NCI-H2171 treated with DMSO at 0.1 percent for 48 hours (cell line): ENCODE data around the gene SESTD1.
A peak's percentile ranks its signal among the peaks of the same experiment; 100 is the strongest.
"Not testable (repeated sequence)": the region's sequence is repeated elsewhere in the genome, so short reads cannot be mapped to it uniquely, and the experiment has no call there.

Experiments
- DNase-seq: peaks from one replicate; lab custom pipeline; 2025; lab: John Stamatoyannopoulos, UW

SESTD1 gene

DNA sequence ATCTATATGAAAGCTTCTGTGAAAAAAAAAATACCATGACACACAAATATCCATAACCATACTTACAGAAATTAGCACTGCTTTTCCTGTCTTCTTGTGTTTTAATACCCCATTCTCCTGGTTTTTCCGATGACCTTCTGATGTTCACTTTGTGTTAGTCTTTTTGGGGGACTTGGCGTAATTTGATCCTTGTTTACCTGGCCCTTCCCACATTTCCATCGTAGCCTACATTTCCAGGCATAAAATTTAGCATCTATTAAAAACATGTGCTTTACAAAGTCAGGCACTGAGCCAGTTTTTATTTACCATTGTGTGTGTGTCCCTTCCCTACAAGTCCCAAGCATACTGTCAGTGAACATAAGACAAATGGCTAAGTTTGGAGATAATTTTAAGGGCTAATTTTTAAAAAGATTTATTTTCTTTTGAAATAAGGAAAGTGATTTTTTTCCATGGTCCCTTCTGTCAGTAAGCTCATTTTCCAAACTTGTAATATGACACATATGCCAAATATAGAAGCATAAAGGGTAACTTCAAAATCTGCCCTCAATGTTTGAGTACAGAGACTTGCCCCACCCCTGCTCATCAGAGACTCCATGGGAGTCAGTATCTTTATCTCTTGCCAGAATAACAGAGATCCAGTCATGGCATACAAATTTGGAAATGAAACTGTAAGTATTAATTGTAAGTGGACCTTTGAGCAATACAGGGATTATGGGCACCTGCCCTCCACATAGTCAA, 27.3 kb downstream of the SESTD1 start:
- peak; percentile 84 for DNase-seq

DNA sequence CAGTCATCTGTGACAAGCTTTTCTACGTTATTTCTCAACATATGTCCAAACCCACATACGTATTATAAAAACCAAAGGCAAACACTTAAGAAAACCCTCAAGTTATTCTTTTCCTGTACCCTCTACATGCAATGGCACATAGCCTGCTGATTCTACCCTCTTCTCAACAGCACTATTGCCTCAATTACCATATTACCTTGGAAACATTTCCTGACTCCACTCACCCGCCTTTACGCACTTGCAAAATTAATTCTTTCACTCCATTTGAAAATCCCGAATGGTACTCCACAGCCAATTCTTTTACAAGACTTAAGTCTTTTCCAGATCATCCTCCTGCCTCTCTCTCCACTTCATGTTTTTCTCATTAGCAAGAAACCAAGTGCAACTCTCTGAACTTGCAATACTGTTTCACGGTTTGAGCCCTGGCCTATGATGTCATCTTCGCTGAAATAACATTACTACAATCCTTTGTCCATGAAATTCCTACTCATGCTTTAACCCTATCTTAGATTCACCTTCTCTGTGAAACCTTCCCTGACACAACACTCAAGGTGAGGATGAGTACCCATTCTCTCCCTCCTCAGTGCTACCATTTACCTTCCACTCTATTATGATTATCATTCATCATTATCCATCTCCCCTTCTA, 29.0 kb downstream of the SESTD1 start:
- DNase-seq: no peak

DNA sequence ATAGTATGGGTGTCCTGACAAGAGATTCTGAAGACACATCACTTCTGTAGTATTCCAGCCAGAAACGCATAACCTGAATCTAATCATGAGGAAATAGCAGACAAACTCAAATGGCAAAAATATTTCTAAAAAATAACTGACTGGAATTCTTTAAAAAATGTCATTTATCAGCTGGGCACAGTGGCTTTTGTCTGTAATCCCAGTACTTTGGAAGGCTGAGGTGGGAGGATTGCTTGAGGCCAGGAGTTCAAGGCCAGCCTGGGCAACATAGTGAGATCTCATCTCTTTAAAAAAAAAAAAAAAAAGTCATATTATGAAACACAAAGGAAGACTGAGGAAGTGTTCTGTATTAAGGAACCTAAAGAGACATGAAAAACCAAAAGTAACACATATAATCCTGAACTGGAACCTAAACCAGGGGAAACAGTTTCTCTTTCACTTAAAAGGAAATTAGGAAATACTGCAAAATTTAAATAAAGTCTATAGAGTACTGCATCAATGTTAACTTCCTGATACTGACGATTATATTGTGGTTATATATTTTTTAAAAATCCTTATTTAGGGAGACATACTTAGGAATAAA, 29.9 kb downstream of the SESTD1 start:
- no peak for DNase-seq

DNA sequence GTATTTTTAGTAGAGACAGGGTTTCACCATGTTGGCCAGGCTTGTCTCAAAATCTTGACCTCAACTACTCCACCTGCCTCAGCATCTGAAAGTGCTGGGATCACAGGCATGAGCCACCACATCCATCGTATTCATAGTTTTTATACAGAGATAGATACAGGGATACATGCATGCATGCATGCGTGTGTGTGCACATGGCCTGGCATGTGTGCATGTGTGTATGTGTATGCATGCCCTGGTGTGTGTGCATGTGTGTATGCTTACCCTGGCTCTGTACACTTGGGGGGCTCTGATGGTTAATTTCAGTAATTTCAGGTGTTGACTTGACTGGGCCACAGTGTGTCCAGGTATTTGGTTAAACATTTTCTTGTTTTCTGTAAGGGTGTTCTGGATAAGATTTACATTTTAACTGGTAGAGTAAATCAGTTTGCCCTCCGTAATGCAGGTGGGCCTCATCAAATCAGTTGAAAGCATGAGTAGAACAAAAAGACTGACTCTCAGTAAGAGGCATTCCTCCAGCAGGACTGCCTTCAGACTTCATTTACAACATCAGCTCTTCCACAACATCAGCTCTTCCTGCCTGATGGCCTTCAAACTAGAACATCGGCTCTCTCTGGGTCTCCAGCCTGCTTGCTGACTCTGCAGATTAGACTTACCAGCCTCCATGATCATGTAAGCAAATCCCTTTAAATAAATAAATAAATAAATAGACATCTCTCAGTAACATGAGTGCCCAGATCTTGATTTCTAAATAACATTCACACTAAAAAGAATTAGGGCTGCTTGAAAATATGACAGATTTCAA, 30.8 kb downstream of the SESTD1 start:
- no peak for DNase-seq

DNA sequence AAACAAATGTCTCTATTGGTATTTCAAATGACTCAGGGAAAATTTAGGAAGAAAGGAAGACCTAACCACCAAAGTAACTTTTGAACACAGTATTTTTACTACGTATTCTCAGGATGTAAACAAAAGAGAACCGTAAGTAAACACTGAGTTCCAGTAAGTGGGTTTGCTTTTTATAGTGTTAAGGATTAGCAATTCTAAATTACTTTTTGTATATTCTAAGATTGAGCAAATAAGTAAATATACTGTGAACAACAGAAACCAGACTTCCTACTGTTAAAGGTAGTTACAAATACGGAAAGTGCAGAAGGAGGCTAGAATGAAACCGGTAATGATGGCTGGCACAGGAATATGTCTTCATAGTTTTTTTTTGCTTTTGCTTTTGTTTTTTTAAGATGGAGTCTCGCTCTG, 31.5 kb downstream of the SESTD1 start:
- DNase-seq: no peak

DNA sequence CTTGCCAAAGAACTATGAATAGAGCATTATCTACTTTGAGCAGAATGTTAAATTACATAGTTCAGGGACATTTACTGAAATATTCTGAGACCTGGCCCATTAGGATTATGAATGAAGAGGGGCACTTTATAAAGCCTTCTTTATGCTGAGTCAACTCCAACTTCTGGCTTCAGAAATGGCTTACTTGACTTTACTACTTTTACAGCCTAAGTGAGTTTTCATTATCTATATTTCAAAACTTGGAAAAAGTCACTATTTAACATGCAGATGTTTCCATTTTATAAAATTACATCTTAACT, 37.7 kb downstream of the SESTD1 start:
- no peak for DNase-seq

DNA sequence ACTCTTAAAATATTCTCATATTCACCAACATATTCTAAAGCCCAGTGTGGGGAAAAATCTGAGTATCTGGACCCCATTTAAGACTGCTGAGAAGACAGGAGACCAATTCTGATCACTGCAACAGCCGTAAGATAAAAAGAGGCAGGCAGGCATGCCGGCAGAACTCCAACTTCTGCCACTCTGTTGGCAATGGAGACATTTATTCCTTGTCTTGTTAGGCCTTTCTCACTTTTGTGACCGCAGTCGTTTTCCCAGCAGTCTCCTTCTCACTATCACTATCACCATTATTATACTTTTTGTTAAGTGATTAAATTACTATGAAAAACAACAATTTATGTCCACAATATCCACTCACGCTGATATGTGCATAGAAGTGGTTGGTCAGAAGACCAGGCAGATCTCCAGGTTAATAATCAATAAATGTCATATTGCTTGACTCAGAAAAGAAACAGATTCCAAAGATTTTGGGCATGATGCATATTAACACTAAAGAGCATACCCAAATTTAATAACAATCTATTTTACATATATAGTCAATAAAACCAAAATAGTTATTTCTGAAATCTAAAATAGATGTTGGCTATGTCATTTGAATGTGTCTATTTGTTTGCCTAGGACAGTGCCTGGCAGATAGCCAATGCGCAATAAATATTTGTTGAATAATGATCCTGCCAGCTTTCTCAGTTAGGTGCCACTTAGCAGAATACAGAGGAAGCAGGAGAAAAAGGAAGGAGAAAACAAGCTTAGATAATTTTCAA, 38.2 kb downstream of the SESTD1 start:
- DNase-seq: no peak

DNA sequence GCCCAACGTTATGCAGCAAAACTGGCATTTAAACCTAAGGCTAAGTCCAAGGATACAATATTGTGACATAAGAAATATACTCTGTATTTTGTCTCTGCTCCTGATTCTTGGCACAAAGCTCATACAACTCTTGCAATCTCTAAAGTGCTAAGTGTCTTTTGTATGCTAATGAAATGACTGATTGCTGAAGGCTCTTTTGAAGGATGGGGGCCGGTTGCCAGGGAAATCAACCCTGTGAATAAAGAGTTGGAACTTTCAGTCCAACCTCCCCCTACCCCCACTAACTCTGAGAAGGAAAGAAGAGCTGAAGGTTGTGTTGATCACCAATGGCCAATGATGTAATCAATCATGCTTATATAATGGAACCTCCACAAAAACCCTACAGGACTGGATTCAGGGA, 40.3 kb downstream of the SESTD1 start:
- no peak for DNase-seq

DNA sequence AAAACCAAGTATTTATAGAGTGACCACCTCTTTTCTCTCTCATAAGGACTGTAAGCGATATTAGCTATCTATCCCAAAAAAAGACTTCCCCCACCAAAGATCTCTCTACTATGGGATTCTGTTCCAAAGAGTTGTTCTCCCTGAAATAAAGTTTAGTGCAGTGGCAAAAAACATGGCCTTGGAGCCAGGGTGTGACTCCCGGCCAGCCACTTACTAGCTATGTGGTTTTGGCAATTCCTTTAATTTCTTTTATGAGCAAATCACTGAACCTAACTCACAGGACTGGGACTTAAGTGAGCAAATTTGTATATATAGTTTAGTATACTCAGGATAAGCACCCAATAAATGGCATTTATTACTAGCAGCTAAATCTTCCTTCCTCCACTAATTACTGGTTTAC, 42.6 kb downstream of the SESTD1 start:
- no peak for DNase-seq

DNA sequence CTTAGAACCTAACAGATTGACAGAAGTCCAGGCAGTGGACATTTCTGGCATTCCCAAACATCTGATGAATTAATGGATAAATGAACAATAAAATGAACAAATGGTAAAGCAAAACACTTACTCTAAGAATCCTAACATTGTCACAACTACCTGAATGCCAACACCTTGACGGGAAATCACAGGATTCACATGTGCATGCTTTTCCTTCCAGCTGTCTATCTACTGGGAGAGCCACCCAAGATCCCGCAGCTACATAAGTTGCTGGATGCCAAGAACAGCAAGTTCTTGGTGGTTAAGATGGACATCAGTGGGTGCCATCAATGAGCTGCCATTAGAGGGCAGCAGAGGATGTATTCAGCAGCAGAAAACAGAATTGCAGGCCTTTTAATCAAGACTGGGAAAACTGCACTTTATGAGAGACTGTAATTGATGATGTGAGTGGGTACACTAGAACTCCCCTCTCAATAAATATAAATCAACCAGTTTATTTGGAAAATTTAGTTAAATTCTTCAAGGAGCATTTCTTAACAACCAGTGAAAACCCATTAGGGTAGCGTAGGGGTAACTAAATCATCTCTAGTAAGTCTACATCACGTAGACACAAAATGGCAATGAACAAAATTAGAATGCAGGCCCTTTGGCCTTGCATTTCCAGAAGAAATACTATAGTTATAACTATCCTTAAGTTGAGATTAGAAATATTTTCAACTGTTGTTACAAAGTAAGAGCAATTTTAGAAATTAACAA, 45.6 kb downstream of the SESTD1 start:
- peak; percentile 63 for DNase-seq

DNA sequence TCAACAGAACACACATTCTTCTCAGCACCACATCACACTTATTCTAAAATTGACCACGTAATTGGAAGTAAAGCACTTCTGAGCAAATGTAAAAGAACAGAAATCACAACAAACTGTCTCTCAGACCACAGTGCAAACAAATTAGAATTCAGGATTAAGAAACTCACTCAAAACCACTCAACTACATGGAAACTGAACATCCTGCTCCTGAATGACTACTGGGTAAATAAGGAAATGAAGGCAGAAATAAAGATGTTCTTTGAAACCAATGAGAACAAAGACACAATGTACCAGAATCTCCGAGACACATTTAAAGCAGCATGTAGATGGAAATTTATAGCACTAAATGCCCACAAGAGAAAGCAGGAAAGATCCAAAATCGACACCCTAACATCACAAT, 50.0 kb downstream of the SESTD1 start:
- not testable (repeated sequence) for DNase-seq

DNA sequence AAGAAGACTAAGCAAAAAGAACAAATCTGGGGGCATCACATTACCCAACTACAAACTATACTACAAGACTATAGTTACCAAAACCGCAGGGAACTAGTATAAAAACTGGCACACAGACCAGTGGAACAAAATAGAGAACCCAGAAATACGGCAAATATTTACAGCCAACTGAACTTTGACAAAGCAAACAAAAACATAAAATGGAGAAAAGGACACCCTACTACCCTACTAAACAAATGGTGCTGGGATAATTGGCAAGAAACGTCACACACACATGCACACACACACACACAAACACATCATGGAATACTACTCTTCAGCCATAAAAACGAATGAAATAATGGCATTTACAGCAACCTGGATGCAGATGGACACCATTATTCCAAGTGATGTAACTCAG, 53.3 kb downstream of the SESTD1 start:
- no peak for DNase-seq

DNA sequence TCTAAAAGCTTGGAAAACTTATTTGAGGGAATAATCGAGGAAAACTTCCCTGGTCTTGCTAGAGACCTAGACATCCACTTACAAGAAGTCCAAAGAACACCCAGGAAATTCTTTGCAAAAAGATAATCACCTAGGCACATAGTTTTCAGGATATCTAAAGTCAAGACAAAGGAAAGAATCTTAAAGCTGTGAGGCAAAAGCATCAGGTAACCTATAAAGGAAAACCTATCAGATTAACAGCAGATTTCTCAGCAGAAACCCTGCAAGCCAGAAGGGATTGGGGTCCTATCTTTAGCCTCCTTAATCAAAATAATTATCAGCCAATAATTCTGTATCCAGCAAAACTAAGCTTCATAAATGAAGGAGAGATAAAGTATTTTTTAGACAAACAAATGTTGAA, 56.4 kb downstream of the SESTD1 start:
- not testable (repeated sequence) for DNase-seq

DNA sequence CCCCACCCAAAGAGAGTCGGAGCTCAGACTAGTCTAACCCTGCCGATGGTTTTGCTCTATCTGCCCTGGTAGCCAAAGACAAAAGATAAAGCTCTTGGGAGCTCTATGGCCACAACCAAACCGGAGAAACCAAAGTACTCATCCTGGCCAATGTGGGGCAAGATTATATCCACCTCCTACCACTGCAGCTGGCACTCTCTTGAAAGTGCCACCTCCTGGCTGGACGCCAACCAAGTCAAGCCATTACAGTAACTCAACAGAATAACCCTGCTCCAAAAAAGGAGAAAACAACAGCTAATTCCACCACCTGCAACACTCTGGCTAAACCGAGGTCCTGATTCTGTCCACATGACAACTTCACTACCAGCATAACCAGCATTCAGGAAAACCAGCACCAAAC, 57.6 kb downstream of the SESTD1 start:
- DNase-seq: no peak

DNA sequence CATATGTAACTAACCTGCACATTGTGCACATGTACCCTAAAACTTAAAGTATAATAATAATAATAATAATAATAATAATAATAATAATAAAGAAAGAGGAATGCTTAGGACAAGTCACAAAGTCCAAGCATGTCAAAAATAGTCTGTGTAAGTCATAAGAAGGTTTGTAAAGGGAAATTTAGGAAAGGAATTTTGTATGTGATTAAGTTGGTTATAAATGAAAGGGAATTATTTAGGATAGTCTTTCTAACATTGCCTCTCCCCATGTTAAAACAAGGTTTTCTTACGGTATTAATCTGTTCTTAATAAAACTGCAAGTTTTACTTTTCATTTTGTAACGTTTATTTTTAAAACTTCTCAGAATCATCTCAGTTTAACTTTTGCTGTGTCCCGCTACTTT, 62.8 kb downstream of the SESTD1 start:
- no peak for DNase-seq

DNA sequence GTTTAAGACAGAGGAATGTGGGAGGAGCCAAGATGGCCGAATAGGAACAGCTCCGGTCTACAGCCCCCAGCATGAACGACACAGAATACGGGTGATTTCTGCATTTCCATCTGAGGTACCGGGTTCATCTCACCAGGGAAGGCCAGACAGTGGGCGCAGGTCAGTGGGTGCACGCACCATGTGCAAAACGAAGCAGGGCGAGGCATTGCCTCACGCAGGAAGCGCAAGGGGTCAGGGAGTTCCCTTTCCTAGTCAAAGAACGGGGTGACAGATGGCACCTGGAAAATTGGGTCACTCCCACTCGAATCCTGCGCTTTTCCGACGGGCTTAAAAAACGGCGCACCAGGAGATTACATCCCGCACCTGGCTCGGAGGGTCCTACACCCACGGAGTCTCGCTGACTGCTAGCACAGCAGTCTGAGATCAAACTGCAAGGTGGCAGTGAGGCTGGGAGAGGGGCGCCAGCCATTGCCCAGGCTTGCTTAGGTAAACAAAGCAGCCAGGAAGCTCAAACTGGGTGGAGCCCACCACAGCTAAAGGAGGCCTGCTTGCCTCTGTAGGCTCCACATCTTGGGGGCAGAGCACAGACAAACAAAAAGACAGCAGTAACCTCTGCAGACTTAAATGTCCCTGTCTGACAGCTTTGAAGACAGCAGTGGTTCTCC, 68.6 kb downstream of the SESTD1 start:
- DNase-seq: not testable (repeated sequence)

DNA sequence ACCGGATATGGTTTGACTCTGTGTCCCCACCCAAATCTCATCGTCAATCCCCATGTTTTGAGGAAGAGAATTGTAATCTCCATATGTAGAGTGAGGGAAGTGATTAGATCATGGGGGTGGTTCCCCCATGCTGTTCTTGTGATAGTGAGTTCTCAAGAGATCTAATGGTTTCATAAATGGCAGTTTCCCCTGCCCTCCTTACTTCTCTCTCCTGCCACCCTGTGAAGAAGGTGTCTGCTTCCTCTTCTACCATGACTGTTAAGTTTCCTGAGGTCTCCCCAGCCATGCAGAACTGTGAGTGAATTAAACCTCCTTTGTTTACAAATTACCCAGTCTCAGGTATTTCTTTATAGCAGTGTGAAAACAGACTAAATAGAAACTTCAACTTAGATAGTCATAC, 69.5 kb downstream of the SESTD1 start:
- no peak for DNase-seq

DNA sequence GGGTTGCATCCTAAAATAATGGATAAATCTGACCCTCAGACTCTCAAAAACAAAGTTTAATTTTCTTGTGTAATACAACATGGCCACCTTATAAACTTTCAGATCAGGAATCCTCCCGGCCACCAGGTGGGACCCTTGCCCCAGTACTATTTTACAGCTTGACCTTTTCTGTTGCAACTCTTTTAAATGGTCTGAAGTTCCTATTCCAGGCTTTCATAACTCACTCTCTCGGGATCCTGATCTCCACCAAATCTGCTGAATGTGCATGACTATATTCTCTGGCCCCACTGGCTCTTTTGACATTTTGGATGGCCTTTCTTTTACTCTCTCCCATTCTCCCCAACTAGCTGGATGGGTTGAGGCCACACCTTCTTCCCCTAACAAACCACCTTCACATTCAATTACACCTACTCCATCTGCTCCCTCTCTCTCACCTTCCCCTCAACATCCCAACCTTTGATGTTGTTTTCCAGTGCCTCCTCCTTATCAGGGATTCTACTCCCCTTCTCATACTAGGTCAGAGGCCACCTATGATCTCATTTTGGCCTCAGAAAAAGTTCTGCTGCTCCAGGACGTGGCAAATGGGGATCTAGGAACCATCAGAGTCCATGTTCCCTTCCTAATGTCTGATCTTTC, 70.8 kb downstream of the SESTD1 start:
- DNase-seq: no peak

DNA sequence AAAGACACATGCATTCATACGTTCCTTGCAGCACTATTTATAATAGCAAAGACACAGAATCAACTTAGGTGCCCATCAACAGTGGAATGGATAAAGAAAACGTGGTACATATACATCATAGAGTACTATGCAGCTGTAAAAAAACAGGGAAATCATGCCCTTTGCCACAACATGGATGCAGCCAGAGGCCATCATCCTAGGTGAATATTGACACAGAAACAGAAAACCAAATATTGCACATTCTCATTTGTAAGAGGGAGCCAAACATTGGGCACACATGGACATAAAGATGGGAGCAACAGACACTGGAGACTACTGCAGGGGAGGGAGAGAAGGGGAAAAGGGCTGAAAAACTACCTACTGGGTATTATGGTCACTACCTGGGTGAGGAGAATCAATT, 73.5 kb downstream of the SESTD1 start:
- no peak for DNase-seq

DNA sequence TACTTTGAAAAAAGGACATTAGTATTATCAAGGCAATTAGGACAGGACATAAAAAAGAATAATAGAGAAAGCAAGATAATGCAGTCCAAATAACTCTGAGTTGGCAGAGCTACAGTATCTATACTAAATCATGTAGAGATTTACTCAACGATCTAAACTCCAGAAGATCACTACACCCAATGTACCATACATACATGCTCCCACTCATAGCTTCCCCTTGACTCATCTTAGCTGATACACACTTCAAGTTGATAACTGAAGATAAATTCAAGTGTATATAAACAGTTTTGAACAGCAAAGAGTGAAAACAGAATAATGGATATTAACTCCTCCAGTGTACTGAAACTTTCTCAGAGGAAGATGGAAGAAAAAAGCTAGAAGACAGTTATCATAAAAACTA, 78.5 kb downstream of the SESTD1 start:
- DNase-seq: no peak
